ENCODE data around the gene JAKMIP2. TPM values are rescaled to one million over a fixed set of nuclear protein-coding genes. Genes with fewer than 3 reads are reported as not detected.

JAKMIP2 gene
- total RNA-seq, 1 donor from 2014 or later: not detected

GRCh38 chr5:147743012-147743411 is 39.5 kb downstream of the JAKMIP2 start:
- no peaks in the 10 kb centered on the region for H3K36me3 ChIP-seq (ENCODE audit: control insufficient read depth, insufficient read depth, low read length)
- DNase-seq (ENCODE audit: low read depth): no peak
- FAIRE-seq: no peak
- TF ChIP-seq, protein P1, sequence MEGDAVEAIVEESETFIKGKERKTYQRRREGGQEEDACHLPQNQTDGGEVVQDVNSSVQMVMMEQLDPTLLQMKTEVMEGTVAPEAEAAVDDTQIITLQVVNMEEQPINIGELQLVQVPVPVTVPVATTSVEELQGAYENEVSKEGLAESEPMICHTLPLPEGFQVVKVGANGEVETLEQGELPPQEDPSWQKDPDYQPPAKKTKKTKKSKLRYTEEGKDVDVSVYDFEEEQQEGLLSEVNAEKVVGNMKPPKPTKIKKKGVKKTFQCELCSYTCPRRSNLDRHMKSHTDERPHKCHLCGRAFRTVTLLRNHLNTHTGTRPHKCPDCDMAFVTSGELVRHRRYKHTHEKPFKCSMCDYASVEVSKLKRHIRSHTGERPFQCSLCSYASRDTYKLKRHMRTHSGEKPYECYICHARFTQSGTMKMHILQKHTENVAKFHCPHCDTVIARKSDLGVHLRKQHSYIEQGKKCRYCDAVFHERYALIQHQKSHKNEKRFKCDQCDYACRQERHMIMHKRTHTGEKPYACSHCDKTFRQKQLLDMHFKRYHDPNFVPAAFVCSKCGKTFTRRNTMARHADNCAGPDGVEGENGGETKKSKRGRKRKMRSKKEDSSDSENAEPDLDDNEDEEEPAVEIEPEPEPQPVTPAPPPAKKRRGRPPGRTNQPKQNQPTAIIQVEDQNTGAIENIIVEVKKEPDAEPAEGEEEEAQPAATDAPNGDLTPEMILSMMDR (IDR thresholded peaks at IDR 0.05; ENCODE audit: insufficient read depth, low read length, severe bottlenecking): no peak
- no peak overlapping the region for H3K4me3 ChIP-seq (ENCODE audit: low read depth, low read length)
- H3K27me3 ChIP-seq (ENCODE audit: control insufficient read depth, insufficient read depth, low read length): peaks cover 4% of the 10 kb centered on the region

GRCh38 chr5:147742151-147742550 is 40.4 kb downstream of the JAKMIP2 start:
- Histone ChIP-seq H3K27me3 (ENCODE audit: control insufficient read depth, insufficient read depth, low read length) (peaks cover 4% of the 10 kb centered on the region), H3K36me3 (ENCODE audit: control insufficient read depth, insufficient read depth, low read length) (no peaks in the 10 kb centered on the region), H3K4me3 (ENCODE audit: low read depth, low read length) (no peak overlapping the region)
- DNase-seq (ENCODE audit: low read depth) (no peak), FAIRE-seq (no peak)
- TF ChIP-seq, protein P1 (IDR thresholded peaks at IDR 0.05; ENCODE audit: insufficient read depth, low read length, severe bottlenecking): no peak

GRCh38 chr5:147740864-147741263 is 41.7 kb downstream of the JAKMIP2 start:
- Histone ChIP-seq H3K4me3 (ENCODE audit: low read depth, low read length) (no peak overlapping the region), H3K27me3 (ENCODE audit: control insufficient read depth, insufficient read depth, low read length) (peaks cover 4% of the 10 kb centered on the region), H3K36me3 (ENCODE audit: control insufficient read depth, insufficient read depth, low read length) (no peaks in the 10 kb centered on the region)
- TF ChIP-seq, protein P1 (IDR thresholded peaks at IDR 0.05; ENCODE audit: insufficient read depth, low read length, severe bottlenecking): no peak
- DNase-seq (ENCODE audit: low read depth): no peak
- no peak for FAIRE-seq

GRCh38 chr5:147737921-147738320 is 44.6 kb downstream of the JAKMIP2 start:
- TF ChIP-seq, protein P1 (IDR thresholded peaks at IDR 0.05; ENCODE audit: insufficient read depth, low read length, severe bottlenecking): no peak
- no peak for FAIRE-seq
- peaks cover 3% of the 10 kb centered on the region for H3K27me3 ChIP-seq (ENCODE audit: control insufficient read depth, insufficient read depth, low read length)

DNA sequence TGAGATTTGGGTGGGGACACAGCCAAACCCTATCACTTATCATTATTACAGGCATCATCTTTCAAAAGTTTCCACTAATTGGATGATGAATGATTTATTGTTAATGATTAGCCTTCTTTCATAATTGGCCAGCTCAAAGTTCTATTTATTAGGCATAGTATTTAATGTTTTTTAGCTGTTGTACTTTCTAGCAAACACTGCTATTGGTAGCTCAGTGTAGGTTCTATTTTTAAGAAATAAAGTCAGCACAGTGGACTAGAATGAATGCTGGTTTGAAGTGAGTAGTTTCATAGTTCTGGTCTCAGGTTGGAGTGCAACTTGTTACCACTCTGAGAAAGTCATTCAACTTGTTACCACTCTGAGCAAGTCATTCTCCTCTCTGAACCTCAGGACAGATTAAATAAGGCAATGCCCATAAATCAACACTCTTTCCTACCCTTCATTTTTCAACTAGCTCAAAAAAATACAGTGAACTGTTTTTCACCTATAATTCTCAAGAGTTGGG is 46.9 kb downstream of the JAKMIP2 start:
- TF ChIP-seq, protein P1 (IDR thresholded peaks at IDR 0.05; ENCODE audit: insufficient read depth, low read length, severe bottlenecking): no peak
- H3K36me3 ChIP-seq (ENCODE audit: control insufficient read depth, insufficient read depth, low read length): no peaks in the 10 kb centered on the region
- FAIRE-seq: no peak

More at GRCh38 chr5:147737921-147738320, 44.6 kb downstream of the JAKMIP2 start:
- DNase-seq (ENCODE audit: low read depth): no peak
- Histone ChIP-seq H3K4me3 (ENCODE audit: low read depth, low read length) (no peak overlapping the region), H3K36me3 (ENCODE audit: control insufficient read depth, insufficient read depth, low read length) (no peaks in the 10 kb centered on the region)

GRCh38 chr5:147734894-147735293 is 47.6 kb downstream of the JAKMIP2 start:
- H3K4me3 ChIP-seq (ENCODE audit: low read depth, low read length): no peak overlapping the region
- H3K36me3 ChIP-seq (ENCODE audit: control insufficient read depth, insufficient read depth, low read length): no peaks in the 10 kb centered on the region
- H3K27me3 ChIP-seq (ENCODE audit: control insufficient read depth, insufficient read depth, low read length): peaks cover 2% of the 10 kb centered on the region
- TF ChIP-seq, protein P1 (IDR thresholded peaks at IDR 0.05; ENCODE audit: insufficient read depth, low read length, severe bottlenecking): no peak
- FAIRE-seq (no peak), DNase-seq (ENCODE audit: low read depth) (no peak)

More for the DNA sequence above, 46.9 kb downstream of the JAKMIP2 start:
- DNase-seq (ENCODE audit: low read depth): no peak
- Histone ChIP-seq H3K27me3 (ENCODE audit: control insufficient read depth, insufficient read depth, low read length) (peaks cover 3% of the 10 kb centered on the region), H3K4me3 (ENCODE audit: low read depth, low read length) (no peak overlapping the region)

Measured in bronchial epithelial cell (primary cell).